CD1c-positive myeloid dendritic cell (primary cell): Measurements from ENCODE around the gene DCST1.

ENCODE experiments used
- DNase-seq: peaks from one replicate; pipeline ENCODE4 v3.0.0-alpha.2; 2016; ENCODE audit errors: extremely low spot score

DCST1 gene

GRCh38 chr1:155034318-155035208, 939 bp downstream of the DCST1 start:
- DNase-seq, result no peak

- peak; percentile 64 for DNase-seq
These were observed 2.3 kb downstream of the DCST1 start for GRCh38 chr1:155035936-155036335.

- no peak for DNase-seq
These were observed 3.4 kb downstream of the DCST1 start for GRCh38 chr1:155037043-155037442.

GRCh38 chr1:155037851-155038441, 4.3 kb downstream of the DCST1 start:
- DNase-seq, result no peak

- DNase-seq, result no peak
These were observed 5.1 kb downstream of the DCST1 start for GRCh38 chr1:155038602-155039307.

GRCh38 chr1:155039308-155039669, 5.7 kb downstream of the DCST1 start:
- no peak for DNase-seq

- no peak for DNase-seq
These were observed 6.9 kb downstream of the DCST1 start for GRCh38 chr1:155040358-155041093.

- DNase-seq, result no peak
These were observed 9.2 kb downstream of the DCST1 start for GRCh38 chr1:155042789-155043188.

GRCh38 chr1:155043301-155043702, 9.7 kb downstream of the DCST1 start:
- no peak for DNase-seq

- no peak for DNase-seq
These were observed 10.2 kb downstream of the DCST1 start for GRCh38 chr1:155043793-155044192.

- no peak for DNase-seq
These were observed 10.7 kb downstream of the DCST1 start for GRCh38 chr1:155044365-155044764.

- DNase-seq, result peak; percentile 85
These were observed 11.4 kb downstream of the DCST1 start for GRCh38 chr1:155044812-155045657.

GRCh38 chr1:155048449-155049334, 15.1 kb downstream of the DCST1 start:
- no peak for DNase-seq

- DNase-seq, result no peak
These were observed 16.3 kb downstream of the DCST1 start for GRCh38 chr1:155049651-155050559.

- peak; percentile 95 for DNase-seq
These were observed 17.1 kb downstream of the DCST1 start, which contains the start of gene ADAM15 for GRCh38 chr1:155050560-155051341. Gene ADAM15 (plus strand): TSS chr1:155051316. CDS start chr1:155051387, 71 bp downstream.

- DNase-seq, result no peak
These were observed 17.7 kb downstream of the DCST1 start for GRCh38 chr1:155051342-155051776.

- DNase-seq, result peak; percentile 82
These were observed 18.3 kb downstream of the DCST1 start for GRCh38 chr1:155051777-155052398.
